COLO668 (cell line): Measurements from ENCODE around the gene ETV4.
A peak's percentile ranks its signal among the peaks of the same experiment; 100 is the strongest.

Experiments used
- DNase-seq: peaks from one replicate; lab custom pipeline; 2025; ENCODE audit not compliant: unreplicated experiment; lab: John Stamatoyannopoulos, UW

Gene ETV4

GRCh38 chr17:43573579-43574321 is 27.6 kb upstream of the ETV4 start:
- DNase-seq = no peak

GRCh38 chr17:43572368-43572980 is 26.3 kb upstream of the ETV4 start:
- DNase-seq = no peak

GRCh38 chr17:43570518-43570928 is 24.4 kb upstream of the ETV4 start:
- DNase-seq = no peak

DNA sequence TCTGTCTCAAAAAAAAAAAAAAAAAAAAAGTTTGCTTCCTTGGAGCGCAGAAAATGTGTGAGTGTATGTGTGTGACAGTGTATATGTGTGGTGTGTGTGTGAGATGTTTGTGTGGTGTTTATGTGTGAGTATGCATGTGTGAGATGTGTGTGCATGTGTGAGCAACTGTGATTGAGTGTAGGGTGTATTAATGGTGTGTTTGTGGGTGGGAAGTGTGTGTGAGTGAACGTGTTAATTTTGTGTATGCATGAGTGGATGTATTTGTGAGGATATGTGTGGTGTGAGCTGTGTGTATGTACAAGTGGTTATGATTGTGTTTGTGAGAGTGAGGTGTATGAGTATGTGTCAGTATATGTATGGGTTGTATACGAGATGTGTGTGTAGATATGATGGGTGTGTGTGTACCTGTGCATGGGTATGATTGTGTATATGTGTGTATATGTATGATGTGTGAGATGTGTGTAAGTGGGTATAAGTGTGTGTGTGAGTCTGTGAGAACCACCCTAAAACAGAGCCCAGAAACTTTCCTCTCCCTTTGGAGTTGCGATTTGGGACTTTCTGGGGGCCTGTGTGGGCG is 22.5 kb upstream of the ETV4 start:
- no peak for DNase-seq

- no peak for DNase-seq
Measured at GRCh38 chr17:43563600-43564594, 17.8 kb upstream of the ETV4 start.

- no peak for DNase-seq
Measured at GRCh38 chr17:43562679-43563599, 16.8 kb upstream of the ETV4 start.

DNA sequence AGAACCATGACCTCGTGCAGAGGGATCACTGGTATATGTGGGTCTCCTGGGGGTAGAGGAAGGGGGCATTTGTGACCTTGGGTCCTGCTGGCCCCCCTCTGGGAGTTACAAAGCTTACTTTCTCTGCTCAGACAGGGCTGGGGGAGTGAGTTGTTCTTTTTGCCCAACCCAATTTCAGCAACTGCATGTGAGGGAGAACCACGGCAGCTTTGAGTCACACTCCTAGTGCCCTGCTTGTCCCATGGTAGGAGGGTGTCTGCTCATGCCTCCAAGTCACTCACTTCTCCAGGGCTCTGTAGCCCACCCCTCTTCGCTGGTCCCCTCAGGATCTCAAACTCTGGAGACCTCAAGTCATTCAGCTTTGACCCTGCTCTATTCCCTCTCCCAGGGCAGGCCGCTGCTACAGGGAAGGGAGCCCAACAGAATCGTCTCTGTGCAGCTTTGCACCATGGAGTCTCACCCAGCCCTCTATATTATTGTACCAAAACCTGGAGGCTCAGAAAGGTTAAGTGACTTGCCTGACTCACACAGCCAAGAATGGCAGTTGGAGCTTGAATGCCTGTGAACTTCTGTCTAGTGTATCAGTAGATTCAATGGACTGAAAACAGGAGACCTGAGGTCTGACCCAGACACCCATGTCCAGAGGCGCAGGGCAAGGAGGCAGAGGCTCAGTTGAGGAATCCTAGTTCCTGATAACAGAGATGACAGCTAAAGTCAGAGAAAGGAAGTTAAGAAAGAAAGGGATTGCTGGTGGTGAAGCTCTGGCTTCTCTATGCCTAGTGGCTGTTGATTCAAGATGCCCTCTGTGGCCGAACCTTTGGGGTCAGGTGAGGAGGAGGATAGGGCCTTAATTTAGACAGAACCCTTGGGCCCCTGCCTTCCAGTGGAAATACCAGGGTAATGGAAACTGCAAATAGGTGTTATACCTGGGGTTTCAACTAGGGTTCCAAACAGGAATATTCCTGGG is 14.6 kb upstream of the ETV4 start:
- no peak for DNase-seq

GRCh38 chr17:43559161-43559816 is 13.1 kb upstream of the ETV4 start:
- DNase-seq = no peak

- no peak for DNase-seq
Measured at GRCh38 chr17:43558805-43559160, 12.6 kb upstream of the ETV4 start.

DNA sequence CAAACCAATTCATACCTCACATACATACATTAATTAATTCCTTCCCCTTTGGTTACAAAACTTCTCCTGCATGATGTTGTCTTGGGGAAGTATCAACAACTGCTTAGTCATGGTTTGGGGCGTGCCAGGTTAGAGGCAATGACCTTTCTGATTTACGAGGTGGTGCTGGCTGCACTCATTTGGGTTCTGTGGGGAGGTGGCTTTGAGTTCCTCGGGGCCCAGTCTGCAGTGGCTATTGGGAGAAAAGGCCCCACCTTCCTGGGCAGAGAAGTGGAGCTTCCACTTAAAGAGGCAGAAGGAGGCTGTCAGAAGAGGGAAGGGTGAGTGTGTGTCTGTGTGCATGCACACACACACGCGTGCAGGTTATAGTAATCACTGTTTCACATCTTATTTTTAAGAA is 10.2 kb upstream of the ETV4 start:
- no peak for DNase-seq

- DNase-seq = no peak
Measured at GRCh38 chr17:43554857-43555256, 8.7 kb upstream of the ETV4 start.

DNA sequence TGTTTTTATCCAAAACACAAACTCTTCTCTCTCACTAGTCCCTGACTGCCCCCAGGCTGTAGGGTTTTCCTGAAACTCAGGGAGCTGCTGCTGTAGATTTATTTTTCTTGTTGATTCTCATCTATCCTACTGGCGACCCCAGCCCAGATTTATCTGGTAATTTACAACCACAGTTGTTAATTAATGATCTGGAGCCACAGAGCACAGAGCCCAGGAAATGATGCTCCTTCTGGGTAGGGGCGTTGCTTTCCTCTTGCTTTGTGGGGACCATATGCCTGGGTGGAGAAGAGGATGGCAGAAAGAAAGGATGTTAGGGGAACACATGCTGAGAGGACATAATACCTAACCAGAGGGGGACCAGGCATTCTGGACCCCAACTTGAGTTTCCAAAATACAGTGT is 7.4 kb upstream of the ETV4 start:
- DNase-seq = no peak

DNA sequence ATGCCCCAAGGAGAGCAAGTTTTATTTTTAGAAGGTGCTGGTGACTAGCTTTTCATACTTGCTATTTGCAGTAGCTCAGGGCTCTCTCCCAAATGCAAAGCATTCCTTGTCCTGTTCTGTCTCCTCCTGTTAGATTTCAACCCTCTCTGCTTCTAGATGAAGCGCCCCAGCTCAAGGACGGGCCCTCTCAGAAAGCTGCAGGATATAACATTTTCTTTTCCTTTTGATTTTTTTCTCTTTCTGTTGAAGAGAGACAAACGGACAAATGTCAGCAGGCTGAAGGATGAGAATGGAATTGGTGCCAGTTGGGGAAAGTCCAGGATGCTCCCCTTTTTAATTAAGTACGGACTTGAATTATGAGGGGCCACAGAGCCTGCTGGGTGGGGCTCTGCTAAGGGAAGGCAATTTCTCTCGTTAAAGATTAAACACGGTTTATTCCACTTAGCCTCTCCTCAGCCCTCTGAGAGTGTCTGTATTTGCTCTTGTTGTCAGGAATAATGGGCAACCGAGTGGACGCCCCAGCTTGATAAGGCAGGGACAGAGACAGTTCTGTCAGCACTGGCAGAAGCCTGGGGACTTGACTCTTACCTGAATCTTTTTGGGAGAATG is 6.2 kb upstream of the ETV4 start:
- peak; percentile 7 for DNase-seq

DNA sequence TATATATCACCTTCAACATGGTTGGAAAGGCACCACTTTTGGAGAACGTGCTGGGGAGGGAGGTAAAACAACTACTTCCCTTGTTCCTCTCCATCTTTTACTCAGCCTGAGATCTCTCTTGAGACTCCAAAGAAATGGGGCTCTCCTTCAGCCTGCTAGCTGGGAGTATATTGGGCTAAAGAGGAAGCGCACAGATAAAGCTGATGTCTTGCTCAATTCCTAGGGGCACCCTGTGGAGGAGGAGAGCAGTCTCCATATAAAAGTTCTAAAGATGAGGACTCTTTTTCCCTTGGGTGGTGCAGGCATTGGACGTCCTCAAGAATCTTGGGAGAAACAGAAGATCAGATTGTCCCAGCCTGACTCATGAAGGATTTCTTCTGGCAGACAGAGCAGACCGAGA is 4.6 kb upstream of the ETV4 start:
- DNase-seq = no peak

- no peak for DNase-seq
Measured at GRCh38 chr17:43549496-43549895, 3.4 kb upstream of the ETV4 start.

GRCh38 chr17:43548689-43549379 is 2.7 kb upstream of the ETV4 start:
- DNase-seq = no peak

GRCh38 chr17:43547659-43548256 is 1.6 kb upstream of the ETV4 start:
- DNase-seq = no peak
